HG03175 (cell line): Measurements from ENCODE around the gene DLG2.

Source experiments
- ATAC-seq: cut with Tn5 transposase; IDR thresholded peaks from one replicate; pipeline ENCODE4 v1.9.1; 2021; ENCODE audit warnings: mild to moderate bottlenecking, moderate library complexity; ENCODE audit not compliant: unreplicated experiment

Gene DLG2

GRCh38 chr11:84193706-84194105 lies 1433.4 kb downstream of the DLG2 start:
- ATAC-seq, result no peak

- ATAC-seq, result no peak
These were observed 1438.6 kb downstream of the DLG2 start for GRCh38 chr11:84188521-84188920.

GRCh38 chr11:84173078-84173477 lies 1454.1 kb downstream of the DLG2 start:
- no peak for ATAC-seq

- ATAC-seq, result no peak
These were observed 1462.0 kb downstream of the DLG2 start for GRCh38 chr11:84165139-84165538.

GRCh38 chr11:84164728-84165127 lies 1462.4 kb downstream of the DLG2 start:
- ATAC-seq, result no peak

- ATAC-seq, result no peak
These were observed 1464.0 kb downstream of the DLG2 start for GRCh38 chr11:84163116-84163515.

GRCh38 chr11:84157639-84158038 lies 1469.5 kb downstream of the DLG2 start:
- ATAC-seq, result no peak

- no peak for ATAC-seq
These were observed 1480.3 kb downstream of the DLG2 start for GRCh38 chr11:84146826-84147225.

- ATAC-seq, result no peak
These were observed 1481.4 kb downstream of the DLG2 start for GRCh38 chr11:84145616-84146185.

- ATAC-seq, result no peak
These were observed 1482.6 kb downstream of the DLG2 start for GRCh38 chr11:84144531-84144930.

- no peak for ATAC-seq
These were observed 1484.7 kb downstream of the DLG2 start for GRCh38 chr11:84142411-84142810.

GRCh38 chr11:84140386-84141169 lies 1486.6 kb downstream of the DLG2 start:
- no peak for ATAC-seq

- peak; percentile 43 for ATAC-seq
These were observed 1489.2 kb downstream of the DLG2 start for GRCh38 chr11:84137960-84138359.

GRCh38 chr11:84137505-84137904 lies 1489.6 kb downstream of the DLG2 start:
- peak; percentile 18 for ATAC-seq

- ATAC-seq, result no peak
These were observed 1490.2 kb downstream of the DLG2 start for GRCh38 chr11:84136926-84137325.

- ATAC-seq, result no peak
These were observed 1496.3 kb downstream of the DLG2 start for GRCh38 chr11:84130646-84131427.

GRCh38 chr11:84129961-84130576 lies 1497.1 kb downstream of the DLG2 start:
- no peak for ATAC-seq

GRCh38 chr11:84128840-84129239 lies 1498.3 kb downstream of the DLG2 start:
- no peak for ATAC-seq

- ATAC-seq, result no peak
These were observed 1509.8 kb downstream of the DLG2 start for GRCh38 chr11:84117394-84117793.

- no peak for ATAC-seq
These were observed 1520.6 kb downstream of the DLG2 start for GRCh38 chr11:84106541-84106940.

- no peak for ATAC-seq
These were observed 1522.0 kb downstream of the DLG2 start for GRCh38 chr11:84105148-84105547.
